Measurements from ENCODE around the gene LIG1.

Gene LIG1

DNA sequence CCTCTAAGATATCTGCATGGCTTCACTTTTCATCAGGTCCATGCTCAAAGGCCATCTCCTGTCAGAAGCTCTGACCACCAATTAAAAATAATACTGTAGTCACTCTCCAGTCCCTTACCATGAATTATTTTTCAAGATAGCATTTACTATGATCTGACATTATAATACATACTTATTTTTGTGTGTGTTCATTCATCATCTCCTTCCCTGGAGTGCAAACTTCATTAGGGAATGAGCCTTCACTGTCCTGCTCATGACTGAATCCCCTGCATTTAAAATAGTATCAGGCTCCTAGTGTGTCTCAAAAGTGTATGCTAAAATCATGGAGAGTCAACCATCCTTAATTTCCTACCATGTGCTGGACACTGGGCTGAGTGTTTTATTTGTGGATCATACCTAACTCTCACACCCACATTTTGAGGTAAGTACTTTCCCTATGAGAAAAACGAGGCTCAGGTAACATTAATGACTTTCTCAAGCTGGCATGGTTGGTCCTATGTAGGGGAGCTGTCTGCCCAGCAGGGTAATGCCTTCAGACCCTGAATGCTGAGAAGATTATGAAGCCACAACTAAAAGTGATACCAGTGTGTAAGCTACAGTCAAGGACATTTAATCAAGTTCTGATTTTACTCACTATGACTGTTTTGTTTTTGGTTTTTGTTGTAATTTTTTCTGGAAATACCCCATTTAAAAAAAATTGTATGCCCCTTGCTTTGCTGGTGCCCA is 75.9 kb downstream of the LIG1 start:
- TF ChIP-seq SIN3A (IDR thresholded peaks at IDR 0.05; ENCODE audit: borderline replicate concordance, insufficient read depth, low read length) (no peak), TAF1 (IDR thresholded peaks at IDR 0.05; ENCODE audit: borderline replicate concordance, insufficient read depth, low read length) (no peak), POLR2AphosphoS5 (IDR thresholded peaks at IDR 0.05; ENCODE audit: low read depth, low read length) (no peak), FOXP2 (optimal IDR thresholded peaks at IDR 0.05; ENCODE audit: borderline replicate concordance, extremely low read depth, extremely low read length, insufficient read depth) (no peak)
- TF ChIP-seq, protein P1, sequence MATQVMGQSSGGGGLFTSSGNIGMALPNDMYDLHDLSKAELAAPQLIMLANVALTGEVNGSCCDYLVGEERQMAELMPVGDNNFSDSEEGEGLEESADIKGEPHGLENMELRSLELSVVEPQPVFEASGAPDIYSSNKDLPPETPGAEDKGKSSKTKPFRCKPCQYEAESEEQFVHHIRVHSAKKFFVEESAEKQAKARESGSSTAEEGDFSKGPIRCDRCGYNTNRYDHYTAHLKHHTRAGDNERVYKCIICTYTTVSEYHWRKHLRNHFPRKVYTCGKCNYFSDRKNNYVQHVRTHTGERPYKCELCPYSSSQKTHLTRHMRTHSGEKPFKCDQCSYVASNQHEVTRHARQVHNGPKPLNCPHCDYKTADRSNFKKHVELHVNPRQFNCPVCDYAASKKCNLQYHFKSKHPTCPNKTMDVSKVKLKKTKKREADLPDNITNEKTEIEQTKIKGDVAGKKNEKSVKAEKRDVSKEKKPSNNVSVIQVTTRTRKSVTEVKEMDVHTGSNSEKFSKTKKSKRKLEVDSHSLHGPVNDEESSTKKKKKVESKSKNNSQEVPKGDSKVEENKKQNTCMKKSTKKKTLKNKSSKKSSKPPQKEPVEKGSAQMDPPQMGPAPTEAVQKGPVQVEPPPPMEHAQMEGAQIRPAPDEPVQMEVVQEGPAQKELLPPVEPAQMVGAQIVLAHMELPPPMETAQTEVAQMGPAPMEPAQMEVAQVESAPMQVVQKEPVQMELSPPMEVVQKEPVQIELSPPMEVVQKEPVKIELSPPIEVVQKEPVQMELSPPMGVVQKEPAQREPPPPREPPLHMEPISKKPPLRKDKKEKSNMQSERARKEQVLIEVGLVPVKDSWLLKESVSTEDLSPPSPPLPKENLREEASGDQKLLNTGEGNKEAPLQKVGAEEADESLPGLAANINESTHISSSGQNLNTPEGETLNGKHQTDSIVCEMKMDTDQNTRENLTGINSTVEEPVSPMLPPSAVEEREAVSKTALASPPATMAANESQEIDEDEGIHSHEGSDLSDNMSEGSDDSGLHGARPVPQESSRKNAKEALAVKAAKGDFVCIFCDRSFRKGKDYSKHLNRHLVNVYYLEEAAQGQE (IDR thresholded peaks at IDR 0.05; ENCODE audit: insufficient read depth in 1 of 2, low read depth in 2 of 2, low read length in 2 of 2) = no peak

DNA sequence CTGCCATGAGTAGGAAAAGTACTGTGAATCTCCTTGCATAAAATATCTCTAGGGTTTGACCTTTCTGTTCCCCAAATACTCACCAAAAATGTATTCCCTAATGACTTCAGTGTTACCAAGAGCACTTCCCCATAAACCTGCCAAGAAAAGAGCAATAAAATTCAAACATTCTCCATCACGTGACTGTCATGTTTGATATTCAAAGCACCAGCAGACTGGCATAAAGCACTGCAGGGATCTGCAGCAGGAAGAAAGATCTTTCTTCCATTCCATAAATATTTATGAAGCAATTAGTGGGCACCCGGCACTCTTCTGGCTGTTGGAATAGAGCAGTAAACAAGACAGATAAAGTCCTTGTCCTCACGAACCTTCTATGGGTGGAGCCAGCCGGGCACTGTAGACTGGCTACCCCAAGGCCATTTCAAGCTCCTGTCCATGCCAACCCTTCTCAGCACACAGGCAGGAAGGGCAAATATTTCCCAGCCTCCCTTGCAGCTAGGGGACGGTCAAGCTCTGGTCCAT is 79.8 kb downstream of the LIG1 start:
- no peak for TF ChIP-seq SIN3A (IDR thresholded peaks at IDR 0.05; ENCODE audit: borderline replicate concordance, insufficient read depth, low read length)
- no peak for TF ChIP-seq FOXP2 (optimal IDR thresholded peaks at IDR 0.05; ENCODE audit: borderline replicate concordance, extremely low read depth, extremely low read length, insufficient read depth)
- TF ChIP-seq, protein P1 (IDR thresholded peaks at IDR 0.05; ENCODE audit: insufficient read depth in 1 of 2, low read depth in 2 of 2, low read length in 2 of 2) = no peak
- TF ChIP-seq TAF1 (IDR thresholded peaks at IDR 0.05; ENCODE audit: borderline replicate concordance, insufficient read depth, low read length) = no peak
- no peak for TF ChIP-seq POLR2AphosphoS5 (IDR thresholded peaks at IDR 0.05; ENCODE audit: low read depth, low read length)

DNA sequence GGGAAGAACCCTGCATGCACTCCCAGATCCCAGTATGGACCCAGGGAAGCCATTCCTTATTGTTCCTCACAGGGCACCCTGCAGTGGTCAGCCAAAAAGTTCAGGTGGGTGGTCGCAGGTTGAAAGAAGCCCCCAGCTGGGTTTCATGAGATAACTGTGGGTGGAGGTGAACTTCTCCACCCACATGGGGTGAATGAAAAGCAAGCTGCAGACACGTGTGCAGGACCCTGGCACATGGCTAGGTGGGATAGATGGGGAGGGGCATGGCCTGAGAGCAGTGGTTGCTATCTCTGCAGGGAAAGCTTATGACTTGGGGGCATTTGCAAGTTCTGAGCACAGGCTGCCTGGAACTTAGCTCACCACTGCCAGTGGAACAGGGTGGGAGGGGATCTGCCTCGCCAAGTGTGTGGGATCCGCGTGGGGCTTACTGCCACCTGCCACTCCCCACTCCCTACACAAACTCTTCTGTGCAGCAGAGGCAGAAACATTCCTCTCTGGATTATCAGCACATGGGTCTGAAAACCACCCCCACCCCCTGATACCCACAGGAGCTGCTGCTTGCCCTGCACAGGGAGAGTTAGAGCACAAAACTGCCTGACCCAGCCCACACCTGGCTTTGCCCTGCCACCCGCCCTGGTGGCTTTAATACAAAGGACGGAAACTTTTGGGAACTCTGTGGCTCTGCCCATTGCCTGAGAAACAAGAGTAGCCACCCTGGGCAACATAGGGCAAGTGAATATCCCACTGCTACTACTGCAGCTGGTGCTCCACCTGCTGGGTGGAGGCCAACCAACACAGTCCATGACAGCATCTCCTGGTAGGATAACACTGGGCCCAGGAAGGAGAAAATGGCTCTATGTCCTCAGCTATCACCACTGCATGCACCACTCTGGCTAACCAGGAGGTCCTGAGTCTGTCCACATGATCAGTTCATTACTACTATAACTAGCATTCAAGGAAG is 84.0 kb downstream of the LIG1 start:
- TF ChIP-seq SIN3A (IDR thresholded peaks at IDR 0.05; ENCODE audit: borderline replicate concordance, insufficient read depth, low read length) (no peak), TAF1 (IDR thresholded peaks at IDR 0.05; ENCODE audit: borderline replicate concordance, insufficient read depth, low read length) (no peak), POLR2AphosphoS5 (IDR thresholded peaks at IDR 0.05; ENCODE audit: low read depth, low read length) (no peak), FOXP2 (optimal IDR thresholded peaks at IDR 0.05; ENCODE audit: borderline replicate concordance, extremely low read depth, extremely low read length, insufficient read depth) (no peak)
- TF ChIP-seq, protein P1 (IDR thresholded peaks at IDR 0.05; ENCODE audit: insufficient read depth in 1 of 2, low read depth in 2 of 2, low read length in 2 of 2) = no peak

DNA sequence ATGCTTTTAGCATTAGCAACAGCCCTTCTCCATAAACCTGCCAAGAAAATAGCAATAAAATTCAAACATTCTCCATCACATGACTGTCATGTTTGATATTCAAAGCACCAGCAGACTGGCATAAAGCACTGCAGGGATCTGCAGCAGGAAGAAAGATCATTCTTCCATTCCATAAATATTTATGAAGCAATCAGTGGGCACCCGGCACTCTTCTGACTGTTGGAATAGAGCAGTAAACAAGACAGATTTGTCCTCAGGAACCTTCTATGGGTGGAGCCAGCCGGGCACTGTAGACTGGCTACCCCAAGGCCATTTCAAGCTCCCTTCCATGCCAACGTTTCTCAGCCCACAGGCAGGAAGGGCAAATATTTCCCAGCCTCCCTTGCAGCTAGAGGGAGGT is 85.1 kb downstream of the LIG1 start:
- TF ChIP-seq, protein P1 (IDR thresholded peaks at IDR 0.05; ENCODE audit: insufficient read depth in 1 of 2, low read depth in 2 of 2, low read length in 2 of 2) = no peak
- no peak for TF ChIP-seq POLR2AphosphoS5 (IDR thresholded peaks at IDR 0.05; ENCODE audit: low read depth, low read length)
- TF ChIP-seq FOXP2 (optimal IDR thresholded peaks at IDR 0.05; ENCODE audit: borderline replicate concordance, extremely low read depth, extremely low read length, insufficient read depth) = no peak
- TF ChIP-seq TAF1 (IDR thresholded peaks at IDR 0.05; ENCODE audit: borderline replicate concordance, insufficient read depth, low read length) = no peak
- no peak for TF ChIP-seq SIN3A (IDR thresholded peaks at IDR 0.05; ENCODE audit: borderline replicate concordance, insufficient read depth, low read length)

Measured in PFSK-1 (cell line).